Fibroblast of pulmonary artery (primary cell): ENCODE results near the gene SAFB2.

Experiments
- DNase-seq: peaks from one replicate; pipeline ENCODE4 v3.0.0-alpha.2; 2010; ENCODE audit warnings: low read depth
- H3K4me3 ChIP-seq: replicated peaks from 2 replicates; pipeline ENCODE4 v1.5.1; 2011; ENCODE audit warnings: low read depth, mild to moderate bottlenecking, control low read depth, low read length, moderate library complexity
- CTCF ChIP-seq: IDR thresholded peaks from 2 replicates; pipeline ENCODE4 v1.5.1; 2011; ENCODE audit warnings: mild to moderate bottlenecking, control low read depth, low read length, inconsistent platforms; ENCODE audit errors: missing control alignments

SAFB2 gene

DNA sequence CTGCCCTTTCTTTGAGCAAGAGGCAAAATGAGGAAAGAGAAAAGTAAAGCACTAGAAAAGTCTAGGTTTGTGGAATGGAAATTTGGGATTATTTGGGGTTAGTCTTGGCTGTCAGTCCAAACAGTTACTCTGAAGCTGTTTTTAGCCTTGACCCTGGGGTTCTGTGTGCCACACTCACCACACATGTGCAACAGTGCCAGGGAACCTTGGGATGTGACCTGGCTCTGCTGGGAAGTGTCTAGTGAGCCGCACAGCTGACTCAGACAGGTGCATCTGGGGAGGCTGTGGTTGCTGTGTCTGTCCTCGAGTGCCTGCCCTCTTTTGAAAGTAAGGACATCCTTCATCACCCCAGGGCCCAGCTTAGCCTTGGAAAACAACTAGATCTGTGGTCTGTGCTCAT is 41.9 kb upstream of the SAFB2 start:
- TF ChIP-seq CTCF, result no peak
- no peak overlapping the region for H3K4me3 ChIP-seq
- DNase-seq, result no peak

DNA sequence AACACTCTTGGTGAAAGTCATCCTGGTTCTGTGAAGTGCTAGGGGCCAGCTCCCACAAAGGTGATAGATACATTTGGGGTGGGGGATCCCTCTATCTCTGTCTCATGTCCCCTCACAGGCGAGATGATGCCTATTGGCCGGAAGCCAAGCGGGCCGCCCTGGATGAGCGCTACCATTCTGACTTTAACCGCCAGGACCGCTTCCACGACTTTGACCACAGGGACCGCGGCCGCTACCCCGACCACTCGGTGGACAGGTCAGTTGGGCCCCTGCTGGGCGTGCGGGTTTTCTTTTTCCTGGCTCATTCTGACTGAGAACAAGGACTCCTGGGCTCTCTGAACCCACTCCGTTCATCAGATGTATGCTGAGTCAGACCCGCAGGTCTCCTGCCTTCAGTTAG is 41.3 kb upstream of the SAFB2 start:
- DNase-seq, result no peak
- H3K4me3 ChIP-seq, result no peak overlapping the region
- TF ChIP-seq CTCF, result no peak

GRCh38 chr19:5661483-5661882 is 38.9 kb upstream of the SAFB2 start:
- no peak overlapping the region for H3K4me3 ChIP-seq
- no peak for TF ChIP-seq CTCF
- DNase-seq, result no peak

DNA sequence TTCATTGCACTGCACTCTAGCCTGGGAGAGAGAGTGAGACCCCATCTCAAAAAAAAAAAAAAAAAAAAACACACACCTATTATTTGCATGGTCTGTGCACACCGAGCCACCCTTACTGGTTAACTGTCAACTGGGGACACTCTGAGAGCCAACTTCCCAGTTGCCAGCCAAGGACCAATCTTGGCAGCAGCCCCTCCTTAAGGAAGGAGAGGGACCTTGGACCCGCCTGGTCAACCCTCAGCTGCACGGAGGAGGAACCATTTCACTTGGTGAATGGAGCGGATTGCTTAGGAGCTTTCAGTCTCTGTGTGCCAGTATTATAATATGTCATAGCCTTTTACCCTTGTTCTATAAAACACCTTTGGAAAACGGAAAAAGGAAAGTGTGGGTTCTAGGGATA is 32.8 kb upstream of the SAFB2 start:
- no peak for TF ChIP-seq CTCF
- no peak for DNase-seq

GRCh38 chr19:5654931-5655330 is 32.4 kb upstream of the SAFB2 start:
- DNase-seq, result no peak
- TF ChIP-seq CTCF, result no peak
- H3K4me3 ChIP-seq, result no peak overlapping the region

More for the DNA sequence above, 32.8 kb upstream of the SAFB2 start:
- H3K4me3 ChIP-seq, result no peak overlapping the region

GRCh38 chr19:5652261-5652660 is 29.7 kb upstream of the SAFB2 start:
- TF ChIP-seq CTCF, result no peak
- DNase-seq, result no peak
- H3K4me3 ChIP-seq, result no peak overlapping the region

GRCh38 chr19:5651361-5651760 is 28.8 kb upstream of the SAFB2 start:
- no peak for TF ChIP-seq CTCF
- no peak overlapping the region for H3K4me3 ChIP-seq
- DNase-seq, result no peak
